AG20443 (cell line): ENCODE results near the gene C17orf113.
A peak's percentile ranks its signal among the peaks of the same experiment; 100 is the strongest.

Experiments used
- DNase-seq: peaks from one replicate; pipeline ENCODE4 v3.0.0; 2012; ENCODE audit warnings: low spot score, mixed read lengths

C17orf113 gene

DNA sequence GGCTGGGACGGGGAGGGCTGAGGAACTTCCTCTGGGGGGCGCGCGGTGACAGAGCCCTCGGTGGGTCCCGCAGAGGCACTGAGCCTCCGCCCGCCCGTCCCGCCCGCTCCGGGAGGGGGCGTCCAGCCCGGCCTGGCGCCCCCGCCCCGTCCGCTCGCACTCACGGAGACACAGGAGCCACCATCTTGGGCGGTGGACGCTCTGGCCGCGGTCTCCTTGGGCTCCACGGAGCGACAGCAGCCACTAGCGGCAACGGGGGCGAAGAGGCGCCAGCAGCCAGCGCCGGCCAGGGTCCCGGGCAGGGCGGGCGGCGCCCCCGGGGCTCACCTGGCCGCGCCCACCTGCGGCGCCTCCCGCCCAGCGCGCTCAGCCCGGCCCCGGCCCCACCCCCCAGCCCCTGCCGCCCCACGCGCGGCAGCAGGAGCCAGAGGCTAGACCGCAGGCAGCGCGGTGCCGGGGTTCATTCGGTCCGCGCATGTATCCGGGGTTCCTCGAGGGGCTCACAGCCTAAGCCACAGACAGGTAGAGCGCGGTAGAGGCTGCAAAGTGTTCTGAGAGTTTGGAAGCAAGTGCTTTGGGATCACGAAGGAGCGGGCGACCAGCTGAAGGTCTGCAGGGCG, at the start of gene C17orf113:
C17orf113 (minus strand) TSS at position 209 of the 620 bp plus-strand sequence. CDS start 7,225 bp downstream, outside the sequence.
- DNase-seq: peak; percentile 80

- DNase-seq: no peak
Observed at GRCh38 chr17:42098730-42099399, 48.5 kb upstream of the C17orf113 start.

DNA sequence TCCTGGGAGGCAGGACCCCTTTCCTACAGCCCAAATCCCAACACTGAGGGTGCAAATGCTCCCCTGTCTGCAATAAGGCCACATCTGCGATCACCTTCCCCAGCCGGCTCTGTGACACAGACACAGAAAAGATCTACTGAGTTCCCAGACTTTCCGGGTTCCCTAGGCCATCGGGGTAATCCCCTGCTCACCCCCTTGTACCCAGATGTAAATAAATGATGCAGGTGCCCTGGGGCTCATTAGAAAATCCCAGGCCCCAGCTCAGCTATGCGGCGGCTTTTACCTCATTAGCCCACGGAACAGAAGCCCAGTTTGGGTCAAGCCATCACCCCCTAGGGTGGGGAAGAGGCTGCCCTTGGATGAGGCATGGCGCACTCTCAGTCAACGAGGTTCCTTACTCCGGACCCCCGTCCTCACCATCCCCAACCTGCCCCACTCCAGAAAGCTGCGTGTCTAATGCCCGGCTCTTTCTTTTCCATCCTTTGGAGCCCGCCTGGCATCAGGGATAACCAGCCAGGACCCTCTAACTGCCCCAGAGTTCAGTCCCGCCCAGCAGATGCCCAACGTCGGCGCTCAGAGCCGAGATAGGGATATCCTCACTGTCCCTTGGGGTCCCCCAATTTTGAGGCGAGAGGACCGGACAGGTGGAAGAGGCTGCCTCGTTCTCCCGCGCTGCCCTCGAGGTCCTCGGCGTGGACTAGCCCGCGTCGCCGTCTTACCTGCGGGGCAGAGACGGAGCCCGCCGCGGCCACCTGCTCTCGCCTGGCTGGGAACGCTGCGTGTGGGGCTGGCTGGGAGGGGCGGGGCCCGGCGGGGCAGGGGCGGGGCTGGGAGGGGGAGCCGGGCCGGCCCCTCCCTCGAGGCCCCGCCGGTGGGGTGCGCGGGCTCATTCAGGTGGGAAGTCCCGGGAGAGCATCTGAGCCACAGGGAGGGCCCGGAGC, 47.6 kb upstream of the C17orf113 start, which contains the start of gene ZNF385C:
ZNF385C (minus strand) TSS at position 783 of the 941 bp plus-strand sequence. CDS start 35,417 bp downstream, outside the sequence.
- no peak for DNase-seq

DNA sequence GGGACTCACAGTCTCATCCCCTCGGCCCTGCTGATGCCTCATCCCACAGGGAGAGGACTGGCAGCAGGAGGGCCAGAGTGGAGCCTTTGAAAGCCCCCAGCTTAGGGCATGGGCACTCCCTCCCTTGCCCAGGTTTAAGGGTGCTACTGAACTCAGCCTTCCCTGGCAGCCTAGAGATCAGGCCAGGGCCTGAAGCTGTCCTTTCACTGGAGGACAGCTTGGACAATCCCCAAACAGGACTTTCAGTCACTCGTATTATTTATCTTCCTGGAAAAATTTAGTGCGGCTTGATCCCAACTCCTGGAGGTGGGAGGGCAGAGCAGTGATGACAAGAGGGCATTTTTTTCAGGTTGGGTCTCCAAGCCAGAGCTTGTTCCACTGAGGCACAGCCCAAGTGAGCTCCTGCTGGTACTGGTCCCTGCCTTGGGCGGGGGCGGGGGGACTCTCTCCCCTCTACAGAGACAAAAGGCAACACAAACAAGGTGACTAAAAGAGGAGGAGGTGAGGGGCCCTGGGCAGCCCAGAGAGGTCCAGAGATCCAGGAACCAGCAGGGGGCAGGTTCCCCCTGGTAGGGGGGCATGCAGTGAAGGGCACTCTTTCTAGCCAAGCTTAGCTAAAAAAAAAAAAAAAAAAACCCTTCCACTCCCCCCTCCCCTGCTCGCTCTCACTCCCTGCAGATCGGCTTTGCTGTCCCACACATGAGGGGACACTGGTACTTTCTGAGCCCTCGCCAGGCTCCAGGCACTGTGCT, 46.1 kb upstream of the C17orf113 start:
- DNase-seq: no peak

DNA sequence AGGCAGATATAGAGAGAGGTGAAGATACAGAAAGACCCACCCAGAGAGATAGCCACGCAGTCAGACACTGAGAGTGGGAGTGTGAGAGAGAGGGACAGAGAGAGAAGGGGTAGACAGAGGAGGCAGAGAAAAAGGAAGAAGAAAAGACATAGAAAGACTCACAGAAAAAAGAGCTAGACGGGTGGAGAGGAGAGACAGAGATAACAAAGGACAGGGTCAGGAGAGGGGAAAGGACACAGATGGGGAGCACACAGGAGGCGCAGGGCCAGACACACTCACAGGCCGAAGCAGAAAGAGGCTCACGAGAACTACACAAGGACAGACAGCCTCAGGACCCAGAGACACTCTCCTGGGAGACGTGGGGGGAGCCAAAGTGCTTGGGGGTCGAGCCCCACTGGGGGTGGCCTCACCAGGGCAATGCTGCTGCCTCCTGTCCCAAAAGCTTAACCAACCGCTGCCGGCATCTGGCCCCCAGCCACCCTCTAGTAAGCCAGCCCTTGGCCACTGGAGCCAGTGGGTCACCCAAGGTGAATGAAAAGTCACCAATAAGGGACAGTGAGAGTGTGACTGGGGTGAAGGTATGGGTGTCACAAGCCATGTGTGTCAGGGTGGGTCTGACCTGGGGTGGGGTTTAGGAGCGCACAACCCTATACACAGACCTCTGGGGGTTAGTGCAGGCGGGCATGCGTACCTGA, 44.1 kb upstream of the C17orf113 start:
- no peak for DNase-seq

- DNase-seq: no peak
Observed at GRCh38 chr17:42092939-42093338, 42.5 kb upstream of the C17orf113 start.

DNA sequence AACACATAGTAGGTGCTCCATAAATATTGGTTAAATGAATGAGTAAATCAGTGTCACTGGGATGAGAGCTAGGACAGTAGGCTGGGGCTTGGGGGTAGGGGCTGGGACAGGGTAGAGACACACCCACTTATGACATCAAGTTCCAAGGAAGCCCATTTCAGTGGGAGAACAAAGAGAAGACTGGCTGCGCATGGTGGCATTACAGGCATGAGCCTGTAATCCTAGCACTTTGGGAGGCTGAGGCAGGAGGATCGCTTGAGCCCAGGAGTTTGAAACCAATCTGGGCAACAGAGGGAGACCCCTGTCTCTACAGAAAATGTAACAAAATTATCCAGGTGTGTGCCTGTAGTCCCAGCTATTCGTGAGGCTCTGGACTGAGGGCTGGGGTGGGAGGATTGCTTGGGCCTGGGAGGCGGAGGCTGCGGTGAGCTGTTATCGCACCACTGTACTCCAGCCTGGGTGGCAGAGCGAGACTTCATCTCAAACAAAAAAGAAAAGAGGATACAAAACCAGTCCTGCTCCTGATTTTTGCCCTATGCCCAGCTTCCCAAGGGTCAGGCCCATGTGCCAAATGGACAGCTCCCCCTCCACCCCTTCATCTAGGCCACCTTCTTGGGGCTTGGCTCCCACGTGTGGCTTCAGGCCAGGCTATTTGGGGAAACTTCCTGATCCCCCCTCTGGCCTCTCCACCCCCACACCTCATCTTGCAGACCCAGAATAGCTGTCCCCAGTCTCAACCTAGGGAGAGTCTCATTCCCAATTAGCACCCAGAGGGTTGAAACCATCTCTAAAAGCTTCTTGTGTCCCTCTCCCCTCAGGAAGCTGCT, 40.8 kb upstream of the C17orf113 start:
- no peak for DNase-seq

GRCh38 chr17:42088736-42089135, 38.3 kb upstream of the C17orf113 start:
- no peak for DNase-seq

DNA sequence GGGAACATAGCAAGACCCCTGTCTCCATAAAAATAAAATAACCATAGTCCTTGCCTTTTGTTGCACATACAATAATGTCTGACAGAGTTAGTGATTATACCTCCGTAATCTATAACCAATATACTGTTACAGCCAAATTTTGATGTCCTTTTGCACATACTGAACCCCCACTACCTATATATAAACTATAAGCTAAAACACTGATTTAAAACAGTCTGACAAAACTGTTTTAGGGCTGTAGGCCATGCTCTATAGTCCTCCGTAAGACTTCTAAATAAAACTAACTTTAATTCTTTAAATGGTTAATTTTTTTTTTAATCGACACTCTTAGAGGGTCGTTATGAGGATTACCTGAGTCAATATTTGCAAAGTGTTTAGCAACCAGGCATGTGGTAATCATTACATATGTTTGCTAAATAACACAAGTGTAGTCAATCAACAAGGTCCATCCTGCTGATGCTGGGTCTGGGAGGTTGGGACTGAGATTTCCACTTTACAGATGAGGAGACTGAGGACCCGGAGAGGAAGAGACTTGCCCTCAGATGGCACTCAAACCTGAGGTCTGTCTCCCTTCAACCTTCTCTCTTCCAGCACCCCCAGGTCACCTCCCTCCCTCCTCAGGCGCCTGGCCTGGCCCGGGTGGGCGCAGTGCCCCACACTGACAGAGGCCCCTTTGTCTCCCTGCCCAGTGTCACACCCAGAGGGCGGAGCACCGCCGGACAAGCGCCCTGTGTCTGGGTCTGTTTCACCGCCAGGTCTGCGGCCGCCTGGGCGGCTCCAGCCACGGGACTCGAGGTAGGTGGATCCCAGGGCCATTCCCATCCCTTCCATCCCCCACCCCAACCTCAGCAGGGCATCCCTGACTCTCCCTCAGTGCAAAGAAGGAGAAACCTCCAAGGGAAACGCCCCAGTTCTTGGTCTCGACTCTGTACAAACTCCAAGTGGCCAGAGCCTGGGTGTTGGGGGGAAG, 37.6 kb upstream of the C17orf113 start:
- no peak for DNase-seq

DNA sequence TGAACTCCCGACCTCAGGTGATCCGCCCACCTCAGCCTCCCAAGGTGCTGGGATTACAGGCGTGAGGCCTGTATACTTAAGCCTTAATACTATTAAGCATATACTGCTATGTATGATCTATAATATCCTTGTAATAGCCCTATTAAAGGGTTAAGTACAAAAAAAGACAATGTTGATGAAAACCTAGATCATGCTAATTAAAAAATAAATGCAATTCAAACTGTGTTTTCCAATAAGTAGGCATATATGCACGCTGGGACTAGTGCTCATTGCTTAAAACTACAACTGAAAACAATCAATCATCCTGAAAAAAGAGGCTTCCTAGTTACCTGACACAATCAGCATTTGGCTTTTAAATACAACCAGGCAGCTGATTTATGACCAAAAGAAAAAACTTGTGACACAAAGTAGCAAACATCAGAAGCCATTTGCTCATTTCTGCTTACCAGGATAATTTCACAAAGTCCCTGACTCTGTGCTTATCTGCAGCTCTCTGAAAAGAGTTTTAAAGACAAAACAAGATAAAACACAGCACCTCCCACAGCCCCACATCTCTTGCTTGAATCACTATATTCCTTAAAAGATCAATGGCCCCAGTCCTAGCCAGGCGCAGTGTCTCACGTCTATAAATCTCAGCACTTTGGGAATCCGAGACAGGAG, 36.8 kb upstream of the C17orf113 start:
- DNase-seq: no peak

GRCh38 chr17:42081516-42082129, 31.2 kb upstream of the C17orf113 start:
- DNase-seq: no peak

DNA sequence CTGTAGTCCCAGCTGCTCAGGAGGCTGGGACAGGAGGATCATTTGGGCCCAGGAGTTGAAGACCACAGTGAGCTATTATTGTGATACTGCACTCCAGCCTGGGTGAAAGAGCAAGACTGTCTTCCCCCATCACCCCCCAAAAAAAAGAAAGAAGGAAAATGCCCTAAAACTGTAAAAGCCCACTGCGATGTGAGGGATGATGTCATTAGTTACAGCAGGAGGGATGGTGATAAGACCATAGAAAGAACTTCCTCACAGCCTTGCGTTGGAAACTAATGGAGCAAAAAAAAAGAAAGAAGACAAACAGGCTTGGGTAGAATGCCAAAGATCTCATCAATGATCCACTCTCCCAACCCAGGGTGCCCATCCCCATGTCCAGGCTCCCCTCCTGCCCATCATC, 29.1 kb upstream of the C17orf113 start:
- no peak for DNase-seq

DNA sequence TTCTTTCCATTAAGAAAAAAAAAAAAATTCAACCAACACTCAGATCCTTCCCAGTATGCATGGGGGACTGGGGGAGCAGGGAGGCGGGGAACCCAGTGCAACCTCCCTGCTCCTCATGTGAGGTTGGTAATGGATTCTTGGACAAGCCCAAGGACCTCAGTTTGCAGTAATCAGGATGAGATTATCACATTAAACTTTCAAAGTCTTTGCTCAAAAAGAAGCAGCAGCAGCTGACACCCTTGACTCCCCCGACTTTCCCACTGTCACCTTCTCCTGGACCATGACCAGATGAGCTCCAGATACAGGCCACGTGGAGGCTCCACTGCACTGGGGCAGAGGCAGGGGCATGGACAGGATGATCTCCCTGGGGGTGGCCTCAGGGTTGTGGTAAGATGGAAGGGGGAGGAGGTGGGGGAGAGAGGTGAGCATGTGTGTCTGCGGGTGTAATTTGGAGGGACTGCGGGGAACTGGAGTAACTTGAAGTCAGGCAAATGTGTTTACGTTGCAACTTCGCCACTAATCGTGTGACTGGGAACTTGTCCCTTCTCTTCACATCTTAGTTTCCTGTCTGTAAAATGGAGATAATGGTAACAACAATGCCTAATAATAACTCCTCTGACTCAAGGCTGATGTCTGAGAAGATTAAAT, 28.1 kb upstream of the C17orf113 start:
- no peak for DNase-seq

DNA sequence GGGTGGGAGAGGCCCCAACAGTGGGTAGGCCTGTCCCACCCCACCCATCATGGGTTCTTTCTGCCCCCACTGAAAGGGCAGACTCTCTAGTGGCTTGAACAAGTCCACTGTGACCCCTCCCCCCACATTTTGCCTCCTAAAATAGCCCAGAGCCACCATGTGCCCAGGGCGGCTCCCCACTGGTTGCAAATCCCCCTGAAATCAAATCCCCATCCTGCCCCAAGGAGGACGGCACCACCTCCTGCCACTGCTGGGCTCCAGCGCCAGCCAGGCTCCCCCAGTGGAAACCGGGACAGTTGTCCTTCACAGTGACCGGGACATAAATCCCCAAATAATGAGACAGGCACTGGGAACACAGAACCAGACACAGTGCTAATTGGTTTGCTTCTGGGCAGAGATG, 27.4 kb upstream of the C17orf113 start:
- no peak for DNase-seq

GRCh38 chr17:42076797-42077559, 26.6 kb upstream of the C17orf113 start:
- DNase-seq: no peak

DNA sequence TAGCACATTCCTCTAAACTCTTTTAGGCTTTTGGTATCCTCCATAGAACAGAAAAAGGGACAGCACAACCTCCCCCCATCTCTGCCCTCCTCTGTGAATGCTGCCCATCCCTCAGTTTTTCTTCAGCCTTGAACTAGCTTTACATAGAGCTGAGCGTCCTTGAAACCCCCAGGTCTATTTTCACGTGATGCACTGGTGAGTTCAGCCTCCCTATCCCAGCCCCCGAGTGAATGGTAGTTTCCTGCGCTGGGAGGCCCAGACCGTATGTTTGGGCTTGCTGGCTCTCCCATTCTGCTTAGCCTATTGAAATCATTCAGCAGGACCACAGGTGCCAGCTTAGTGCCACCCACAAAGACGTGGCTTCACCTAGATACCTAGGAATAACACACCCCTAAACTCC, 25.4 kb upstream of the C17orf113 start:
- no peak for DNase-seq
